HepG2 (cell line): ENCODE results near the gene RAB14. TPM values are rescaled to one million over a fixed set of nuclear protein-coding genes. Genes with fewer than 3 reads are reported as not detected.

ENCODE experiments used
- ARNT2 ChIP-seq: sonication (generic); formaldehyde crosslinking; IDR thresholded peaks from 2 replicates; pipeline ENCODE4 v1.8.0; 2022; ENCODE audit warnings: mild to moderate bottlenecking, low read depth, missing genetic modification reagents, moderate library complexity
- EP300 ChIP-seq, 3 experiments: sonication (generic) in 1 of 3; formaldehyde crosslinking in 1 of 3; IDR thresholded peaks; 2 replicates each; pipeline versions ENCODE4 v1.5.1 to v1.6.1; 2011 to 2020; ENCODE audit warnings: low read depth in 2 of 3, low read length in 2 of 3, borderline replicate concordance in 1 of 3, improper control_type of control experiment in 1 of 3, mild to moderate bottlenecking in 1 of 3, missing genetic modification reagents in 1 of 3, moderate library complexity in 1 of 3
- FOXA1 ChIP-seq, 2 experiments: fragments of 450-650 bp in 1 of 2; sonication (generic) in 1 of 2; formaldehyde crosslinking in 1 of 2; IDR thresholded peaks; 2 replicates each; pipeline versions ENCODE4 v1.4.0 to v1.6.1; 2016 to 2020; ENCODE audit warnings: missing genetic modification reagents in 1 of 2
- FOXA3 ChIP-seq: IDR thresholded peaks from 2 replicates; pipeline ENCODE4 v1.6.1; 2016; ENCODE audit warnings: missing genetic modification reagents, missing compliant biosample characterization
- KAT8 ChIP-seq: IDR thresholded peaks from 2 replicates; pipeline ENCODE4 v1.6.1; 2016; ENCODE audit warnings: missing genetic modification reagents, missing compliant biosample characterization
- KLF13 ChIP-seq: sonication (generic); formaldehyde crosslinking; IDR thresholded peaks from 2 replicates; pipeline ENCODE4 v1.4.0; 2020; ENCODE audit warnings: mild to moderate bottlenecking, missing genetic modification reagents
- NAIF1 ChIP-seq: sonication (generic); formaldehyde crosslinking; IDR thresholded peaks from 2 replicates; pipeline ENCODE4 v1.5.0; 2020; ENCODE audit warnings: mild to moderate bottlenecking, missing genetic modification reagents, borderline replicate concordance
- NKX3-1 ChIP-seq: sonication (generic); formaldehyde crosslinking; IDR thresholded peaks from 2 replicates; pipeline ENCODE4 v1.5.0; 2020; ENCODE audit warnings: missing genetic modification reagents
- polyA plus RNA-seq, 8 experiments: library from polyadenylated mRNA; depleted of rRNA in 3 of 8; stranded (reverse) in 7 of 8; unstranded in 1 of 8; fragments of >200 nt; fragmentation: Illumina TruSeq in 4 of 8; extraction: Trizol in 4 of 8; gene quantifications; 2 replicates each; pipeline versions ENCODE4 v1.2.1 to v1.2.3, GENCODE V29; 2011 to 2016; ENCODE audit warnings: low read depth in 4 of 8, missing spikeins in 1 of 8, mixed read lengths in 1 of 8; ENCODE audit not compliant: insufficient read depth in 1 of 8
- total RNA-seq, 5 experiments: library from RNA; depleted of rRNA; stranded (reverse); fragments of >200 nt; fragmentation: Illumina TruSeq; extraction: Trizol; gene quantifications; 2 replicates each; pipeline ENCODE4 v1.2.3, GENCODE V29; 2016; ENCODE audit warnings: low read depth in 1 of 5
- TF ChIP-seq, protein P1 (sequence below), 2 experiments: sonication (generic) in 1 of 2; formaldehyde crosslinking in 1 of 2; IDR thresholded peaks; 2 replicates each; pipeline versions ENCODE4 v1.5.1 to v1.6.1; 2011 to 2020; ENCODE audit warnings: borderline replicate concordance in 1 of 2, low read depth in 1 of 2, low read length in 1 of 2, mild to moderate bottlenecking in 1 of 2, missing genetic modification reagents in 1 of 2, moderate library complexity in 1 of 2
- TF ChIP-seq, protein P2 (sequence below): IDR thresholded peaks from 2 replicates; pipeline ENCODE4 v1.6.1; 2012; ENCODE audit warnings: inconsistent platforms
- TF ChIP-seq, protein P3 (sequence below): IDR thresholded peaks from 2 replicates; pipeline ENCODE4 v1.4.0; 2020; ENCODE audit warnings: mild to moderate bottlenecking, missing genetic modification reagents

The RAB14 gene
- total and polyA plus RNA-seq, 2 of the 13 experiments (the other 11 are each of a cell fraction or from before 2014, with no cell fraction given) = 17.4 to 19.3 TPM

- TF ChIP-seq, protein P1, sequence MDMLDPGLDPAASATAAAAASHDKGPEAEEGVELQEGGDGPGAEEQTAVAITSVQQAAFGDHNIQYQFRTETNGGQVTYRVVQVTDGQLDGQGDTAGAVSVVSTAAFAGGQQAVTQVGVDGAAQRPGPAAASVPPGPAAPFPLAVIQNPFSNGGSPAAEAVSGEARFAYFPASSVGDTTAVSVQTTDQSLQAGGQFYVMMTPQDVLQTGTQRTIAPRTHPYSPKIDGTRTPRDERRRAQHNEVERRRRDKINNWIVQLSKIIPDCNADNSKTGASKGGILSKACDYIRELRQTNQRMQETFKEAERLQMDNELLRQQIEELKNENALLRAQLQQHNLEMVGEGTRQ (IDR thresholded peaks at IDR 0.05; ENCODE audit: low read depth, low read length) = peak; percentile 59
- TF ChIP-seq, protein P1 (CRISPR knock-in tag; IDR thresholded peaks at IDR 0.05; ENCODE audit: borderline replicate concordance) = peak; percentile 79; the same call in 1 of the 2 replicates
- peak; percentile 69 for TF ChIP-seq FOXA3 (CRISPR knock-in tag)
- TF ChIP-seq FOXA1 (IDR thresholded peaks at IDR 0.05) = no peak
- peak; percentile 65 for TF ChIP-seq FOXA1 (CRISPR knock-in tag; IDR thresholded peaks at IDR 0.05)
- TF ChIP-seq NKX3-1 (CRISPR knock-in tag) = no peak
- TF ChIP-seq NAIF1 (CRISPR knock-in tag) = 0 out of 2 replicates have a peak, but pooled peaks have one; percentile 29
- TF ChIP-seq KAT8 (CRISPR knock-in tag) = no peak
- peak in 1 of 2 experiments; percentile 33; a peak in 1 of 4 replicates for TF ChIP-seq EP300 (IDR thresholded peaks at IDR 0.05; ENCODE audit: low read depth in 2 of 2, low read length in 2 of 2)
- TF ChIP-seq EP300 (CRISPR knock-in tag; IDR thresholded peaks at IDR 0.05; ENCODE audit: borderline replicate concordance) = no peak
- no peak for TF ChIP-seq ARNT2
- TF ChIP-seq, protein P2, sequence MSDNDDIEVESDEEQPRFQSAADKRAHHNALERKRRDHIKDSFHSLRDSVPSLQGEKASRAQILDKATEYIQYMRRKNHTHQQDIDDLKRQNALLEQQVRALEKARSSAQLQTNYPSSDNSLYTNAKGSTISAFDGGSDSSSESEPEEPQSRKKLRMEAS = peak; percentile 22; the same call in 1 of the 2 replicates
- TF ChIP-seq KLF13 (CRISPR knock-in tag) = no peak
- TF ChIP-seq, protein P3, sequence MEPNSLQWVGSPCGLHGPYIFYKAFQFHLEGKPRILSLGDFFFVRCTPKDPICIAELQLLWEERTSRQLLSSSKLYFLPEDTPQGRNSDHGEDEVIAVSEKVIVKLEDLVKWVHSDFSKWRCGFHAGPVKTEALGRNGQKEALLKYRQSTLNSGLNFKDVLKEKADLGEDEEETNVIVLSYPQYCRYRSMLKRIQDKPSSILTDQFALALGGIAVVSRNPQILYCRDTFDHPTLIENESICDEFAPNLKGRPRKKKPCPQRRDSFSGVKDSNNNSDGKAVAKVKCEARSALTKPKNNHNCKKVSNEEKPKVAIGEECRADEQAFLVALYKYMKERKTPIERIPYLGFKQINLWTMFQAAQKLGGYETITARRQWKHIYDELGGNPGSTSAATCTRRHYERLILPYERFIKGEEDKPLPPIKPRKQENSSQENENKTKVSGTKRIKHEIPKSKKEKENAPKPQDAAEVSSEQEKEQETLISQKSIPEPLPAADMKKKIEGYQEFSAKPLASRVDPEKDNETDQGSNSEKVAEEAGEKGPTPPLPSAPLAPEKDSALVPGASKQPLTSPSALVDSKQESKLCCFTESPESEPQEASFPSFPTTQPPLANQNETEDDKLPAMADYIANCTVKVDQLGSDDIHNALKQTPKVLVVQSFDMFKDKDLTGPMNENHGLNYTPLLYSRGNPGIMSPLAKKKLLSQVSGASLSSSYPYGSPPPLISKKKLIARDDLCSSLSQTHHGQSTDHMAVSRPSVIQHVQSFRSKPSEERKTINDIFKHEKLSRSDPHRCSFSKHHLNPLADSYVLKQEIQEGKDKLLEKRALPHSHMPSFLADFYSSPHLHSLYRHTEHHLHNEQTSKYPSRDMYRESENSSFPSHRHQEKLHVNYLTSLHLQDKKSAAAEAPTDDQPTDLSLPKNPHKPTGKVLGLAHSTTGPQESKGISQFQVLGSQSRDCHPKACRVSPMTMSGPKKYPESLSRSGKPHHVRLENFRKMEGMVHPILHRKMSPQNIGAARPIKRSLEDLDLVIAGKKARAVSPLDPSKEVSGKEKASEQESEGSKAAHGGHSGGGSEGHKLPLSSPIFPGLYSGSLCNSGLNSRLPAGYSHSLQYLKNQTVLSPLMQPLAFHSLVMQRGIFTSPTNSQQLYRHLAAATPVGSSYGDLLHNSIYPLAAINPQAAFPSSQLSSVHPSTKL (CRISPR knock-in tag) = 0 out of 2 replicates have a peak, but pooled peaks have one; percentile 28
Measured at GRCh38 chr9:121204121-121204520, 2.5 kb upstream of the RAB14 start (continued).
